HCT116 (cell line): ENCODE results near the gene GLIPR2. TPM values are rescaled to one million over a fixed set of nuclear protein-coding genes. Genes with fewer than 3 reads are reported as not detected.

ENCODE experiments used
- ATAC-seq: fragments of 200-7000 bp; cut with Tn5 transposase; 2 replicates; pipeline ENCODE4 v1.9.1; 2020; ENCODE audit warnings: mild to moderate bottlenecking, moderate library complexity
- BruUV-seq: library from RNA; stranded (reverse); fragments of 400-500 nt; replicated peaks from 2 replicates; lab custom pipeline; 2021; lab: Mats Ljungman, UMichigan
- CTCF ChIA-PET: fragments of 300-600 bp; sonication (Branson Sonifier 250); formaldehyde crosslinking; loops from one replicate; lab custom pipeline; 2021; ENCODE audit warnings: antibody characterized with exemption; lab: Charles Lee
- POLR2A ChIA-PET: fragments of 300-600, 350-600 bp; sonication (Branson Sonifier 250); formaldehyde crosslinking; loops from one replicate; lab custom pipeline; 2021; ENCODE audit warnings: antibody characterized with exemption; lab: Charles Lee
- RAD21 ChIA-PET, 2 experiments: fragments of 300-600 bp; sonication (Branson Sonifier 250); formaldehyde crosslinking; loops; one replicate each; lab custom pipeline; 2023; ENCODE audit warnings: low total read pairs in 2 of 2; ENCODE audit not compliant: uncharacterized antibody in 2 of 2, unreplicated experiment in 2 of 2, low non-redundant PET in 1 of 2; lab: Charles Lee
- DNase-seq: peaks from one replicate; pipeline ENCODE4 v3.0.0-alpha.2; 2010; ENCODE audit warnings: low read depth, low spot score
- H2AFZ ChIP-seq: fragments of 200-600 bp; shearing (Covaris generic), sonication (generic); 2 replicates; pipeline ENCODE4 v1.6.1; 2017; ENCODE audit warnings: low read depth, mixed run types, mixed read lengths, antibody characterized with exemption, low read length; ENCODE audit not compliant: poor library complexity, severe bottlenecking
- H3K27ac ChIP-seq: 2 replicates; pipeline ENCODE4 v1.5.1; 2012; ENCODE audit warnings: low read depth, low read length
- H3K27me3 ChIP-seq: fragments of 200-600 bp; sonication (generic); 2 replicates; pipeline ENCODE4 v1.6.1; 2016; ENCODE audit warnings: mixed run types, low read length, mixed read lengths; ENCODE audit not compliant: insufficient read depth
- H3K36me3 ChIP-seq, 2 experiments: fragments of 200-500 bp in 1 of 2; fragments of 200-600 bp in 1 of 2; sonication (Bioruptor generic) in 1 of 2; sonication (generic) in 1 of 2; 2 replicates each; pipeline versions ENCODE4 v1.5.1 to v1.6.1; 2014 to 2016; ENCODE audit warnings: low read length in 2 of 2, inconsistent platforms in 1 of 2, mixed read lengths in 1 of 2, mixed run types in 1 of 2; ENCODE audit not compliant: insufficient read depth in 2 of 2, control insufficient read depth in 1 of 2
- H3K4me1 ChIP-seq, 2 experiments: fragments of 200-600 bp in 1 of 2; sonication (generic) in 1 of 2; 2 replicates each; pipeline versions ENCODE4 v1.5.1 to v1.6.1; 2012 to 2017; ENCODE audit warnings: low read length in 2 of 2, inconsistent platforms in 1 of 2, mild to moderate bottlenecking in 1 of 2, mixed read lengths in 1 of 2, mixed run types in 1 of 2, moderate library complexity in 1 of 2; ENCODE audit not compliant: insufficient read depth in 2 of 2, control insufficient read depth in 1 of 2
- H3K4me2 ChIP-seq: fragments of 200-600 bp; sonication (generic); 2 replicates; pipeline ENCODE4 v1.6.1; 2017; ENCODE audit warnings: mixed run types, low read length, mixed read lengths
- H3K4me3 ChIP-seq, 2 experiments: fragments of 200-600 bp in 1 of 2; sonication (generic) in 1 of 2; replicated peaks in 1 of 2; 2 replicates each; pipeline ENCODE4 v1.5.1; 2011 to 2016; ENCODE audit warnings: low read length in 2 of 2, control low read depth in 1 of 2, low read depth in 1 of 2, mild to moderate bottlenecking in 1 of 2, mixed read lengths in 1 of 2, mixed run types in 1 of 2
- H3K79me2 ChIP-seq: fragments of 200-600 bp; sonication (generic); 2 replicates; pipeline ENCODE4 v1.6.1; 2017; ENCODE audit warnings: mild to moderate bottlenecking, mixed run types, low read length, moderate library complexity, mixed read lengths; ENCODE audit not compliant: insufficient read depth
- H3K9ac ChIP-seq: fragments of 200-600 bp; sonication (generic); 2 replicates; pipeline ENCODE4 v1.6.1; 2016; ENCODE audit warnings: low read length, mixed read lengths
- H3K9me2 ChIP-seq: fragments of 200-600 bp; sonication (generic), shearing (Covaris generic); 2 replicates; pipeline ENCODE4 v1.6.1; 2017; ENCODE audit warnings: mixed run types, mild to moderate bottlenecking, moderate library complexity; ENCODE audit not compliant: insufficient read depth
- H3K9me3 ChIP-seq, 2 experiments: fragments of 200-500 bp in 1 of 2; fragments of 200-600 bp in 1 of 2; sonication (Bioruptor generic) in 1 of 2; sonication (generic) in 1 of 2; 2 replicates each; pipeline ENCODE4 v1.6.1; 2014 to 2017; ENCODE audit warnings: low read length in 2 of 2, mixed read lengths in 2 of 2, inconsistent platforms in 1 of 2, low read depth in 1 of 2, mild to moderate bottlenecking in 1 of 2, mixed run types in 1 of 2, moderate library complexity in 1 of 2; ENCODE audit not compliant: control insufficient read depth in 1 of 2, insufficient read depth in 1 of 2
- H4K20me1 ChIP-seq: fragments of 200-600 bp; sonication (generic), shearing (Covaris generic); 2 replicates; pipeline ENCODE4 v1.6.1; 2017; ENCODE audit warnings: mixed run types, mild to moderate bottlenecking, moderate library complexity; ENCODE audit not compliant: insufficient read depth
- ATF3 ChIP-seq: IDR thresholded peaks from 2 replicates; pipeline ENCODE4 v1.6.1; 2012
- CEBPB ChIP-seq: IDR thresholded peaks from 2 replicates; pipeline ENCODE4 v1.6.1; 2012; ENCODE audit warnings: low read depth
- CTCF ChIP-seq, 3 experiments: fragments of 200-600 bp in 1 of 3; sonication (generic) in 1 of 3; IDR thresholded peaks in 2 of 3; conservative IDR thresholded peaks in 1 of 3; 2 replicates each; pipeline ENCODE4 v1.5.1; 2012 to 2017; ENCODE audit warnings: low read depth in 2 of 3, low read length in 2 of 3, antibody characterized with exemption in 1 of 3, borderline replicate concordance in 1 of 3, control low read depth in 1 of 3, mild to moderate bottlenecking in 1 of 3, mixed read lengths in 1 of 3, mixed run types in 1 of 3, moderate library complexity in 1 of 3; ENCODE audit not compliant: insufficient read depth in 1 of 3
- EGR1 ChIP-seq: IDR thresholded peaks from 2 replicates; pipeline ENCODE4 v1.6.1; 2012; ENCODE audit warnings: low read depth
- ELF1 ChIP-seq: IDR thresholded peaks from 2 replicates; pipeline ENCODE4 v1.6.1; 2012; ENCODE audit warnings: low read depth, borderline replicate concordance
- EZH2 ChIP-seq: fragments of 200-600 bp; sonication (generic); IDR thresholded peaks from 2 replicates; pipeline ENCODE4 v1.6.1; 2017; ENCODE audit warnings: antibody characterized with exemption, mixed run types
- EZH2phosphoT487 ChIP-seq: fragments of 200-600 bp; IDR thresholded peaks from 2 replicates; pipeline ENCODE4 v1.6.1; 2018; ENCODE audit warnings: antibody characterized with exemption, borderline replicate concordance
- FOSL1 ChIP-seq: IDR thresholded peaks from 2 replicates; pipeline ENCODE4 v1.6.1; 2012; ENCODE audit warnings: low read depth
- JUND ChIP-seq: IDR thresholded peaks from 2 replicates; pipeline ENCODE4 v1.6.1; 2012
- POLR2A ChIP-seq: IDR thresholded peaks from 2 replicates; pipeline ENCODE4 v1.7.0; 2011; ENCODE audit warnings: borderline replicate concordance; ENCODE audit not compliant: insufficient read depth, insufficient read length; ENCODE audit errors: extremely low read depth
- POLR2AphosphoS5 ChIP-seq: IDR thresholded peaks from 2 replicates; pipeline ENCODE4 v1.6.1; 2011; ENCODE audit warnings: mild to moderate bottlenecking, low read depth, low read length, moderate library complexity
- RAD21 ChIP-seq: IDR thresholded peaks from 2 replicates; pipeline ENCODE4 v1.6.1; 2012; ENCODE audit warnings: low read depth, mild to moderate bottlenecking
- REST ChIP-seq: IDR thresholded peaks from 2 replicates; pipeline ENCODE4 v1.6.1; 2012; ENCODE audit warnings: low read depth
- SIN3A ChIP-seq: IDR thresholded peaks from 2 replicates; pipeline ENCODE4 v1.6.1; 2012; ENCODE audit warnings: low read depth
- SP1 ChIP-seq: IDR thresholded peaks from 2 replicates; pipeline ENCODE4 v1.6.1; 2012; ENCODE audit warnings: low read depth
- SRF ChIP-seq: IDR thresholded peaks from 2 replicates; pipeline ENCODE4 v1.6.1; 2012; ENCODE audit warnings: low read depth
- TCF7L2 ChIP-seq: IDR thresholded peaks from 2 replicates; pipeline ENCODE4 v1.7.0; 2011; ENCODE audit warnings: borderline replicate concordance, inconsistent platforms; ENCODE audit not compliant: insufficient read depth, insufficient read length; ENCODE audit errors: extremely low read depth
- ZBTB33 ChIP-seq: IDR thresholded peaks from 2 replicates; pipeline ENCODE4 v1.6.1; 2011; ENCODE audit warnings: mild to moderate bottlenecking, low read length, moderate library complexity; ENCODE audit not compliant: insufficient replicate concordance; ENCODE audit errors: extremely low read depth
- ZNF274 ChIP-seq: fragments of 200-500 bp; sonication (Bioruptor generic); IDR thresholded peaks from 2 replicates; pipeline ENCODE4 v1.6.1; 2014; ENCODE audit warnings: mild to moderate bottlenecking, low read depth, low read length, inconsistent platforms
- intact Hi-C: fragments of 100-400 bp; cut with micrococcal nuclease; formaldehyde crosslinking; loops from 2 replicates; pipeline ENCODE4 v1.10.0; 2022
- total RNA-seq: library from RNA; stranded (reverse); gene quantifications from one replicate; pipeline ENCODE4 v1.2.1, GENCODE V29; 2021; ENCODE audit not compliant: unreplicated experiment

The GLIPR2 gene
- total RNA-seq, 1 experiment from 2014 or later: 14.5 TPM

- Histone ChIP-seq H2AFZ (no peak overlapping the region), H3K9me2 (no peaks in the 10 kb centered on the region), H4K20me1 (no peaks in the 10 kb centered on the region), H3K4me1 (peaks cover 7 to 12% of the 10 kb centered on the region in 2 experiments), H3K27ac (no peak overlapping the region), H3K9me3 (peaks cover 0 to 3% of the 10 kb centered on the region in 2 experiments; a peak in 1 of 4 replicates), H3K27me3 (no peaks in the 10 kb centered on the region), H3K9ac (no peak overlapping the region), H3K36me3 (no peaks in the 10 kb centered on the region), H3K4me2 (no peak overlapping the region), H3K79me2 (no peaks in the 10 kb centered on the region), H3K4me3 (no peak overlapping the region)
- ChIA-PET CTCF (no interaction called here), POLR2A (no interaction called here), RAD21 (no interaction called here)
- TF ChIP-seq ELF1: no peak
- TF ChIP-seq FOSL1: no peak
- no peak for TF ChIP-seq EZH2
- TF ChIP-seq EGR1: no peak
- no peak for TF ChIP-seq ATF3
- TF ChIP-seq JUND: no peak
- no peak for TF ChIP-seq CEBPB
- TF ChIP-seq SP1: no peak
- no peak for TF ChIP-seq RAD21
- no peak for TF ChIP-seq CTCF (IDR thresholded peaks at IDR 0.05 in 2 of 3, conservative IDR thresholded peaks at IDR 0.05 in 1 of 3; ENCODE audit: borderline replicate concordance in 1 of 3, insufficient read depth in 1 of 3, low read depth in 2 of 3, low read length in 2 of 3)
- no peak for TF ChIP-seq TCF7L2
- no peak for TF ChIP-seq SRF
- TF ChIP-seq REST: no peak
- no peak for TF ChIP-seq POLR2A
- no peak for TF ChIP-seq POLR2AphosphoS5
- TF ChIP-seq SIN3A: no peak
- TF ChIP-seq ZBTB33: no peak
- no peak for TF ChIP-seq ZNF274
- TF ChIP-seq EZH2phosphoT487: no peak
- DNase-seq: no peak
- no TSS peak for BruUV-seq
- intact Hi-C loops: no loop called here
- no peak for ATAC-seq
These were observed 11.1 kb downstream of the GLIPR2 start for GRCh38 chr9:36147441-36148175.
